ENCODE measurements around the gene RTTN. TPM values are rescaled to one million over a fixed set of nuclear protein-coding genes. Genes with fewer than 3 reads are reported as not detected.

Gene RTTN
- total and polyA plus RNA-seq, 9 of the 15 experiments (the other 6 are each of a cell fraction or from before 2014, with no cell fraction given): 3.1 to 18.3 (median 10.6) TPM

- TF ChIP-seq PBX2 (CRISPR knock-in tag; IDR thresholded peaks at IDR 0.05; ENCODE audit: low read depth): no peak
- TF ChIP-seq PBX2 (tag; conservative IDR thresholded peaks at IDR 0.05; ENCODE audit: low read depth): peak; percentile 33; the same call in 1 of the 2 replicates
- TF ChIP-seq POLR2AphosphoS5 (IDR thresholded peaks at IDR 0.05; ENCODE audit: control insufficient read depth, insufficient read depth, low read depth, low read length): peak; percentile 41; the same call in 1 of the 2 replicates
- TF ChIP-seq CAMTA2 (CRISPR knock-in tag; conservative IDR thresholded peaks at IDR 0.05): no peak
- TF ChIP-seq RBM25 (IDR thresholded peaks at IDR 0.05; ENCODE audit: low read depth, low read length, severe bottlenecking): no peak
- peak; percentile 74 for TF ChIP-seq TAL1 (IDR thresholded peaks at IDR 0.05)
- peak; percentile 10; the same call in 1 of the 2 replicates for TF ChIP-seq BHLHE40 (IDR thresholded peaks at IDR 0.05; ENCODE audit: low read length)
- no peak for TF ChIP-seq HNRNPLL (IDR thresholded peaks at IDR 0.05; ENCODE audit: low read depth, low read length, poor library complexity, severe bottlenecking)
- no peak for TF ChIP-seq KAT7 (CRISPR knock-in tag; IDR thresholded peaks at IDR 0.05; ENCODE audit: borderline replicate concordance)
- TF ChIP-seq ARID1B (IDR thresholded peaks at IDR 0.05): peak; percentile 68
- no peak for TF ChIP-seq GTF2F1 (IDR thresholded peaks at IDR 0.05; ENCODE audit: low read depth, low read length)
- TF ChIP-seq POU5F1 (IDR thresholded peaks at IDR 0.05; ENCODE audit: borderline replicate concordance, low read depth, low read length, partially characterized antibody): no peak
- TF ChIP-seq PML (IDR thresholded peaks at IDR 0.05; ENCODE audit: low read length): peak; percentile 50; the same call in 1 of the 2 replicates
- TF ChIP-seq ZNF212 (CRISPR knock-in tag; IDR thresholded peaks at IDR 0.05): no peak
- peak; percentile 32; the same call in 1 of the 2 replicates for TF ChIP-seq STAT5A (IDR thresholded peaks at IDR 0.05; ENCODE audit: borderline replicate concordance, low read length)
- no peak for TF ChIP-seq ZFPM2 (CRISPR knock-in tag; IDR thresholded peaks at IDR 0.05)
- no peak for TF ChIP-seq RBFOX2 (IDR thresholded peaks at IDR 0.05; ENCODE audit: low read depth, low read length)
- TF ChIP-seq ZNF583 (CRISPR knock-in tag; IDR thresholded peaks at IDR 0.05): no peak
- peak; percentile 24 for TF ChIP-seq MEIS2 (IDR thresholded peaks at IDR 0.05; ENCODE audit: partially characterized antibody)
- TF ChIP-seq ZNF239 (CRISPR knock-in tag; IDR thresholded peaks at IDR 0.05): no peak
- no peak for TF ChIP-seq MAX (CRISPR knock-in tag; IDR thresholded peaks at IDR 0.05)
- TF ChIP-seq SP2 (IDR thresholded peaks at IDR 0.05; ENCODE audit: extremely low read depth, low read depth, low read length, poor library complexity, severe bottlenecking): no peak
- TF ChIP-seq PKNOX1 (IDR thresholded peaks at IDR 0.05): peak; percentile 44
- TF ChIP-seq CCNT2 (IDR thresholded peaks at IDR 0.05; ENCODE audit: borderline replicate concordance, extremely low read depth, insufficient read length, low read depth, low read length): no peak
- no peak for TF ChIP-seq ETV5 (CRISPR knock-in tag; IDR thresholded peaks at IDR 0.05; ENCODE audit: low read depth)
- TF ChIP-seq XRCC4 (IDR thresholded peaks at IDR 0.05; ENCODE audit: extremely low read depth, insufficient read depth, insufficient read length): no peak
- TF ChIP-seq SP1 (CRISPR knock-in tag; IDR thresholded peaks at IDR 0.05): no peak
- TF ChIP-seq DPF2 (IDR thresholded peaks at IDR 0.05): 0 out of 2 replicates have a peak, but pooled peaks have one; percentile 29
- peak; percentile 78 for TF ChIP-seq CBFA2T3 (IDR thresholded peaks at IDR 0.05)
These were observed 176.8 kb downstream of the RTTN start (continued) for GRCh38 chr18:70028734-70029133.
